Astrocyte of the cerebellum (primary cell): ENCODE measurements around the gene TYR.

Experiments used
- DNase-seq: peaks from one replicate; pipeline ENCODE4 v3.0.0-alpha.2; 2011; ENCODE audit warnings: low read depth
- H3K4me3 ChIP-seq: 2 replicates; pipeline ENCODE4 v1.5.1; 2011; ENCODE audit warnings: mild to moderate bottlenecking, low read depth, low read length, moderate library complexity
- in situ Hi-C: cut with HindIII; loops from 2 replicates; pipeline ENCODE4 v1.10.0; 2017; ENCODE audit warnings: low sequenced_read_pairs
- TF ChIP-seq, protein P1 (sequence below): IDR thresholded peaks from 2 replicates; pipeline ENCODE4 v1.5.1; 2012; ENCODE audit warnings: low read length, low read depth, moderate library complexity, mild to moderate bottlenecking; ENCODE audit errors: missing control alignments

TYR gene

DNA sequence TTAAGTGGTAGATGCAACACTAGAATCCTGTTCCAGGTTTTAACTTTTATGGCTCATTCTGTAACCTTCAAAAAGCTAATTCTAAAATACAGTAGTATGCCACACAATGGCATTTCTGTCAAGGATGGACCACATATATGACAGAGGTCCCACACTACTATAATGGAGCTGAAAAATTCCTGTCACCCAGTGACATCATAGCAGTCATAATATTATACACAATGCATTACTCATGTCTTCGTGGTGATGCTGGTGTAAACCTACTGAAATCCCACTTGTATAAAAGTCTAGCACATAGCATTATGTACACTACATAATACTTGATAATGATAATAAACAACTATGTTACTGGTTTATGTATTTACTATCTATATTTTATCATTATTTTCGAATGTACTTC is 12.1 kb downstream of the TYR start:
- DNase-seq: no peak
- no peak overlapping the region for H3K4me3 ChIP-seq

DNA sequence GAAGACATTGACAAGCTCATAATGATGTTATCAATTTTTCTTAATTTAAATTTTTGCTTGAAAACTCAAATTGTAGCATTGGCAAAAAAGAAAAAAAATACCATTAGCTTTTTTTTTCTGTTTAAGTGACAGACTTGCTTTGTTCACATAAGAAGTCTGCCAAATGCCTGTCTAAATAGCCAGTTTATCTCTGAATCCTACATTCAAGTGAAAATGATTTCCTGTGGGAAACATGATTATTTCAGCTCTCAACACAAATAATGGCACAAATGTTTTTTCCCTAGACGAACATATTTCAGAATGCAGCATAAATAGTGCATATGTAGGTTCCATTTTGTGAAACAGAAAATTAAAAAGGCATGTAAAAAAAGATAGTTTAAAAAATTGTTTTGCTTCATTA is 23.5 kb downstream of the TYR start:
- in situ Hi-C loops: no loop called here
- TF ChIP-seq, protein P1, sequence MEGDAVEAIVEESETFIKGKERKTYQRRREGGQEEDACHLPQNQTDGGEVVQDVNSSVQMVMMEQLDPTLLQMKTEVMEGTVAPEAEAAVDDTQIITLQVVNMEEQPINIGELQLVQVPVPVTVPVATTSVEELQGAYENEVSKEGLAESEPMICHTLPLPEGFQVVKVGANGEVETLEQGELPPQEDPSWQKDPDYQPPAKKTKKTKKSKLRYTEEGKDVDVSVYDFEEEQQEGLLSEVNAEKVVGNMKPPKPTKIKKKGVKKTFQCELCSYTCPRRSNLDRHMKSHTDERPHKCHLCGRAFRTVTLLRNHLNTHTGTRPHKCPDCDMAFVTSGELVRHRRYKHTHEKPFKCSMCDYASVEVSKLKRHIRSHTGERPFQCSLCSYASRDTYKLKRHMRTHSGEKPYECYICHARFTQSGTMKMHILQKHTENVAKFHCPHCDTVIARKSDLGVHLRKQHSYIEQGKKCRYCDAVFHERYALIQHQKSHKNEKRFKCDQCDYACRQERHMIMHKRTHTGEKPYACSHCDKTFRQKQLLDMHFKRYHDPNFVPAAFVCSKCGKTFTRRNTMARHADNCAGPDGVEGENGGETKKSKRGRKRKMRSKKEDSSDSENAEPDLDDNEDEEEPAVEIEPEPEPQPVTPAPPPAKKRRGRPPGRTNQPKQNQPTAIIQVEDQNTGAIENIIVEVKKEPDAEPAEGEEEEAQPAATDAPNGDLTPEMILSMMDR: no peak
- no peak for DNase-seq
- no peak overlapping the region for H3K4me3 ChIP-seq

More for the DNA sequence above, 12.1 kb downstream of the TYR start:
- TF ChIP-seq, protein P1: no peak
- in situ Hi-C loops: no loop called here

DNA sequence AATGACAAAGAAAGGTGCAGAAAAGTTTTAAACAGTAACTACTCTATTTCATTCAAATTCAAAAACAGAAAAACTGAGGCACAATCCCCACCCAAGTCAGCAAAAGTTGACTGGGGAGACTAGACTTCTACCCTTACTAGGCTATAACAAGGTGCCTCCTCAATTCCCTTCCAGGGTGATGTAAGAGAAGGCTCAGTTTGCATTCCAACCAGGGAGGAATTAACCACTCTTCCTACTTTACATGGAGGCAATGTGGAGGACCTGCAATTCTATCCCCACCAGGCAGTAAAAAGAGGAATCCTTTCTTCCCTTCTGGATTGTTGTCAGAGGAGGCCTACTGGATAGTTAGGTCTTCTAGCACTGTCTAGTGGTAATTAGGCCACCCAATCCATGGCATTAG is 26.1 kb downstream of the TYR start:
- TF ChIP-seq, protein P1: no peak
- no peak overlapping the region for H3K4me3 ChIP-seq
- in situ Hi-C loops: no loop called here
- DNase-seq: no peak

DNA sequence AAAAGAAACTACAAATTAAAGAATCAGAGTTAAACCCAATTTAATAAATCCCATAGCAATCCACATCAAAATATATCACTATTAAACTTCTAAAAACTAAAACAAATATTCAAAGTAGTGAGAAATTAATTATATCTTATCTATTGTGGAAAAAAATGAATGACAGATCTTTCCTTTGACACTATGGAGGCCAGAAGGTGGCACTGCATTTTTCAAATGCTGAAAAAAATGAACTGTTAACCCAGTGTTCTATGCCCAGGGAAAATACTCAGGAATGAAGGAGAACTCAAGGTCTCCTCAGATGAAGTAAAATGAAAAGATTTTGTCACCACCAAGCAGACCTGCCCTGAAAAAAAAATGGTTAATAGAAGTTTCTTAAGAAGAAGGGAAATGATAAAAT is 27.7 kb downstream of the TYR start:
- no peak for DNase-seq
- in situ Hi-C loops: no loop called here
- TF ChIP-seq, protein P1: no peak
- H3K4me3 ChIP-seq: no peak overlapping the region

DNA sequence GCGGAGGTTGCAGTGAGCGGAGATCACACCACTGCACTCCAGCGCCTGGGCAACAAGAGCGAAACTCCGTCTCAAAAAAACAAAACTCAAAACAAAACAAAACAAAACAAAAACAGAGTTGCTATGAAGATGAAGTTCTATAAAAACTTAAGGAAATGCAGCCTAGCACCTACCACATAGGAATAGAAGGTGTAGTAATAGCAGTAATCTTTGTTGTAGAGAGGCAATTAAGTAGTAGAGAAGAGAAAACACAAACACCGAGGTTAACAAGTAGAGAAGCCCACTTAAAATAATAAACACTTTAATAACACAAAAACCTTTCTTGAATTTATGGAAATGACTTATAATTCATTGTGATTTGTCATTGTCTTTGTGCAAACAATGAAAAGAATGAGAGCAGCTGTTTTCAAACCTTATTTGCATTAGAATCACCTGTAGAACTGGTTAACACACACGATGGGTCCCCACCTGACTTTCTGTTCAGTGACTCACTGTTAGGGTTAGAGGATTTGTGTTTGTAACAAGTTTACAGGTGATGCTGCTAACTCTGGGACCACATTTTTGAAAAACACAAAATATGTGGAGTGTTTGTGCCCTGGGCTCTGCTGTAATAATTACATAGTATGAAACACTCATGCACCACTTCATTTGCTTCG is 43.1 kb downstream of the TYR start:
- no peak overlapping the region for H3K4me3 ChIP-seq
- TF ChIP-seq, protein P1: no peak
- in situ Hi-C loops: no loop called here
- no peak for DNase-seq

DNA sequence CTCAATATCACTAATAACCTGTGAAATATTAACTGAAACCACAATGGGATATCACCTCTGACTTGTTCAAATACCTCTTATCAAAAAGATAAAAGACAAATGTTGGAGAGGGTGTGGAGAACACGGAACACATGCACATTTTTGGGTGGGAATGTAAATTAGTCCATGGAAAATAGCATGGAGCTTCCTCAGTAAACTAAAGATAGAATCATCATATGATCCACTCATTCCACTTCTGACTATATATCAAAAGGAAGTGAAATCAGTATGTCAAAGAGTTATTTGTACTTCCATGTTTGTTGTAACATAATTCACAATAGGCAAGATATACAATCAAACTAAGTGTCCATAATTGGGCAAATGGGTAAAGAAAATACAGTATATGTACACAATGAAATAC is 57.4 kb downstream of the TYR start:
- TF ChIP-seq, protein P1: no peak
- no peak for DNase-seq
- H3K4me3 ChIP-seq: no peak overlapping the region
- in situ Hi-C loops: no loop called here
